ENCODE measurements around the gene PCDHGA11. TPM values are rescaled to one million over a fixed set of nuclear protein-coding genes. Genes with fewer than 3 reads are reported as not detected.
A peak's percentile ranks its signal among the peaks of the same experiment; 100 is the strongest.
"Not testable (repeated sequence)": the region's sequence is repeated elsewhere in the genome, so short reads cannot be mapped to it uniquely, and the experiment has no call there.

Gene PCDHGA11
- total RNA-seq, 2 experiments from 2014 or later, result 4.1 to 6.8 TPM

- not testable (repeated sequence) for H3K9me3 ChIP-seq (ENCODE audit: low read length); H3K27ac ChIP-seq (ENCODE audit: low read depth, low read length, poor library complexity, severe bottlenecking); H3K9me2 ChIP-seq (ENCODE audit: insufficient read depth, low read length); H3K4me1 ChIP-seq (ENCODE audit: insufficient read depth, low read length, poor library complexity, severe bottlenecking); H3K79me2 ChIP-seq (ENCODE audit: insufficient read depth, low read depth, low read length); H4K20me1 ChIP-seq (ENCODE audit: insufficient read depth, low read length); BruUV-seq (replicated peaks); H3K36me3 ChIP-seq (ENCODE audit: insufficient read depth, low read length)
- Histone ChIP-seq H3K4me3 (ENCODE audit: low read depth, low read length, poor library complexity, severe bottlenecking) (peak within 1 kb of the TSS; percentile 67), H2AFZ (ENCODE audit: low read length) (peak within 1 kb of the TSS; percentile 65), H3K4me2 (ENCODE audit: low read length) (peak within 1 kb of the TSS; percentile 84)
- intact Hi-C loops (cut with micrococcal nuclease; ENCODE audit: unreplicated experiment), result loop anchor here (1.0 kb wide), 3 partner anchors 108 to 147 kb away; no protein-coding TSS in a partner anchor
- POLR2A ChIA-PET, result interaction anchor here (0.7 to 1.0 kb wide), 2 partner anchors 102 to 146 kb away, joined by 3 to 5 read pairs; no protein-coding TSS in a partner anchor
- peak; percentile 82 for DNase-seq (ENCODE audit: low spot score)
- peak; percentile 86 for TF ChIP-seq CTCF (conservative IDR thresholded peaks at IDR 0.05; ENCODE audit: low read length)
- CTCF ChIA-PET (ENCODE audit: unreplicated experiment), result interaction anchor here (0.6 to 1.4 kb wide), 6 partner anchors 12 to 146 kb away, joined by 3 to 5 read pairs (median 3); partner anchors contain the start of genes PCDHGA12 and PCDHGB2
Observed at GRCh38 chr5:141417494-141418172, 3.2 kb upstream of the PCDHGA11 start, which contains the start of gene PCDHGB7. Gene PCDHGB7, plus strand, starts transcription at chr5:141417677. Its CDS starts 183 bp downstream, at chr5:141417860.

GRCh38 chr5:141419074-141419880, 1.6 kb upstream of the PCDHGA11 start:
- intact Hi-C loops (cut with micrococcal nuclease; ENCODE audit: unreplicated experiment), result no loop called here
- H3K36me3 ChIP-seq (ENCODE audit: insufficient read depth, low read length), result no peaks in the 10 kb centered on the region
- no peaks in the 10 kb centered on the region for H3K79me2 ChIP-seq (ENCODE audit: insufficient read depth, low read depth, low read length)
- no peak overlapping the region for H3K4me3 ChIP-seq (ENCODE audit: low read depth, low read length, poor library complexity, severe bottlenecking)
- DNase-seq (ENCODE audit: low spot score), result no peak
- CTCF ChIA-PET (ENCODE audit: unreplicated experiment), result interaction anchor here (1.0 to 1.8 kb wide), 2 partner anchors 11 to 145 kb away, joined by 3 to 5 read pairs; partner anchors contain the start of gene PCDHGA12
- TF ChIP-seq CTCF (conservative IDR thresholded peaks at IDR 0.05; ENCODE audit: low read length) (no peak), EZH2phosphoT487 (IDR thresholded peaks at IDR 0.05; ENCODE audit: borderline replicate concordance, low read depth, low read length) (no peak)
- H3K9me3 ChIP-seq (ENCODE audit: low read length), result no peaks in the 10 kb centered on the region
- peaks cover 7% of the 10 kb centered on the region for H3K4me1 ChIP-seq (ENCODE audit: insufficient read depth, low read length, poor library complexity, severe bottlenecking)
- H4K20me1 ChIP-seq (ENCODE audit: insufficient read depth, low read length), result no peaks in the 10 kb centered on the region
- H3K4me2 ChIP-seq (ENCODE audit: low read length), result no peak overlapping the region
- H2AFZ ChIP-seq (ENCODE audit: low read length), result no peak overlapping the region
- POLR2A ChIA-PET, result no interaction called here
- no peak overlapping the region for H3K27ac ChIP-seq (ENCODE audit: low read depth, low read length, poor library complexity, severe bottlenecking)
- BruUV-seq (replicated peaks), result no TSS peak
- H3K9me2 ChIP-seq (ENCODE audit: insufficient read depth, low read length), result no peaks in the 10 kb centered on the region
